Stimulated activated CD8-positive, alpha-beta memory T cell treated with anti-CD3 and anti-CD28 coated beads, Interleukin-12 subunit alpha, Interleukin-12 subunit beta, amount 100 ng/mL, for 24 hours (primary cell): ENCODE data around the gene KANSL3.
"Not testable (repeated sequence)": the region's sequence is repeated elsewhere in the genome, so short reads cannot be mapped to it uniquely, and the experiment has no call there.

Experiments
- DNase-seq: peaks from one replicate; pipeline ENCODE4 v3.0.0-alpha.2; 2020; ENCODE audit errors: extremely low read depth

Gene KANSL3

GRCh38 chr2:96638144-96639121 lies at the start of gene KANSL3:
Gene KANSL3, minus strand, starts transcription at chr2:96638312. Its CDS starts 1,177 bp downstream, at chr2:96637135.
- DNase-seq: peak; percentile 71

- no peak for DNase-seq
Observed at GRCh38 chr2:96687266-96687665, 49.2 kb upstream of the KANSL3 start.

- DNase-seq: no peak
Observed at GRCh38 chr2:96685577-96686459, 47.7 kb upstream of the KANSL3 start.

- no peak for DNase-seq
Observed at GRCh38 chr2:96684883-96685576, 46.9 kb upstream of the KANSL3 start.

- DNase-seq: no peak
Observed at GRCh38 chr2:96683972-96684820, 46.1 kb upstream of the KANSL3 start.

- DNase-seq: no peak
Observed at GRCh38 chr2:96683307-96683706, 45.2 kb upstream of the KANSL3 start.

GRCh38 chr2:96681540-96681939 lies 43.4 kb upstream of the KANSL3 start:
- DNase-seq: no peak

- no peak for DNase-seq
Observed at GRCh38 chr2:96680561-96681141, 42.5 kb upstream of the KANSL3 start.

- no peak for DNase-seq
Observed at GRCh38 chr2:96679848-96680247, 41.7 kb upstream of the KANSL3 start.

GRCh38 chr2:96669539-96670215 lies 31.6 kb upstream of the KANSL3 start:
- DNase-seq: no peak

- DNase-seq: no peak
Observed at GRCh38 chr2:96668771-96669170, 30.7 kb upstream of the KANSL3 start.

GRCh38 chr2:96665717-96666116 lies 27.6 kb upstream of the KANSL3 start:
- not testable (repeated sequence) for DNase-seq

- DNase-seq: no peak
Observed at GRCh38 chr2:96665083-96665569, 27.0 kb upstream of the KANSL3 start.

GRCh38 chr2:96664366-96664925 lies 26.3 kb upstream of the KANSL3 start:
- DNase-seq: no peak

GRCh38 chr2:96663829-96664228 lies 25.7 kb upstream of the KANSL3 start:
- no peak for DNase-seq

GRCh38 chr2:96663177-96663576 lies 25.1 kb upstream of the KANSL3 start:
- no peak for DNase-seq

GRCh38 chr2:96662360-96662759 lies 24.2 kb upstream of the KANSL3 start:
- no peak for DNase-seq

GRCh38 chr2:96661324-96661723 lies 23.2 kb upstream of the KANSL3 start:
- no peak for DNase-seq

GRCh38 chr2:96656540-96656939 lies 18.4 kb upstream of the KANSL3 start:
- DNase-seq: no peak
